ENCODE results near the gene SERPINB6. TPM values are rescaled to one million over a fixed set of nuclear protein-coding genes. Genes with fewer than 3 reads are reported as not detected.

Gene SERPINB6
- total and polyA plus RNA-seq, 9 of the 15 experiments (the other 6 are each of a cell fraction or from before 2014, with no cell fraction given) = 86.6 to 211 (median 143) TPM

DNA sequence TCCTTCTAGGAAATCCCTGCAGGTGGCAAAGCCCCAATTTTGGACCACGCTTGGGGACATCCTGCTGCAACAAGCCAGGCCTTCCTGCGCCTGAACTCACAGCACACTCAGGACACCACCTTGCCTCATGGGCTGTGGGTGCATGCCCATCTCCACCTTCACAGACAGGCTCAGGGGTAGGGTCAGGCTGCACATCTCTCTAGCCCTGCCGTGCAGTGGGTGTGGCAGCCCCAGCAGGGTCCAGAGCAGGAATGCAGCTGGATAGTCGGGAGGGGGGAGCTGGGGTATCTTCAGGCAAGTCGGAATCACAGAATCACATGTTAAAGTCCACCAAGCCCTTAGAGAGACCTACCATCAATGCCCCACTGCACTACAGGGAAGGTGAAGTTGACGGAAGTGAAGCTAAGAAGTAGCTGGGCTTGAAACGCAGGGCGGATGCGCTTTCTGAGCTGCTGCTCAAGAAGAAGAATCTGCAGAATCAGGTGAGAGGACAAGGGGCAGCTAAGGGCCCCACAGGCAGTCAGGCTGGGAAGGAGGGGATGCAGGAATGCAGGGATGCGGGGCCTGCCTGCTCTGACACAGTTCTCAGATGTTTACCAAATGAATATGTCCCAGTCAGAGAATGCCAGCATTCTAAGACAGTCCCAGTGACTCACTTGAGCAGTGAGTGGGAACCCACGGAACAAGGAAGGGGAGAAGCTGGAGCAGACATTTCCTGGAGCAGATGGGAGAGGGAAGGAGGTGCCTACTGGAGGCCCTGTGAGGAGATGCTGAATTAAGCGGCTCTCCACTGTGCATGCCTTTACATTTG is 11.3 kb downstream of the SERPINB6 start:
- H3K27ac ChIP-seq (ENCODE audit: extremely low read depth, low read depth, low read length) = no peak overlapping the region
- ChIA-PET CTCF (ENCODE audit: low intra/inter-chr PET ratio) (no interaction called here), POLR2A (interaction anchor here (0.5 to 1.5 kb wide), 7 partner anchors 10 to 118 kb away, joined by 3 to 8 read pairs (median 4); partner anchors contain the start of genes SERPINB1 and SERPINB9)
- TF ChIP-seq ZBTB7A (IDR thresholded peaks at IDR 0.05; ENCODE audit: borderline replicate concordance, control insufficient read depth, low read depth, low read length) (no peak), NR2F6 (CRISPR knock-in tag; IDR thresholded peaks at IDR 0.05) (no peak), SUPT5H (IDR thresholded peaks at IDR 0.05) (no peak), BACH1 (tag; IDR thresholded peaks at IDR 0.05) (no peak), NR2C2 (CRISPR knock-in tag; IDR thresholded peaks at IDR 0.05) (0 out of 2 replicates have a peak, but pooled peaks have one; percentile 29), NR2C2 (tag; IDR thresholded peaks at IDR 0.05) (no peak), POLR2G (IDR thresholded peaks at IDR 0.05; ENCODE audit: low read depth, low read length) (peak; percentile 25; the same call in 1 of the 2 replicates), MEF2D (tag; conservative IDR thresholded peaks at IDR 0.05; ENCODE audit: low read depth) (no peak)
- TF ChIP-seq, protein P1, sequence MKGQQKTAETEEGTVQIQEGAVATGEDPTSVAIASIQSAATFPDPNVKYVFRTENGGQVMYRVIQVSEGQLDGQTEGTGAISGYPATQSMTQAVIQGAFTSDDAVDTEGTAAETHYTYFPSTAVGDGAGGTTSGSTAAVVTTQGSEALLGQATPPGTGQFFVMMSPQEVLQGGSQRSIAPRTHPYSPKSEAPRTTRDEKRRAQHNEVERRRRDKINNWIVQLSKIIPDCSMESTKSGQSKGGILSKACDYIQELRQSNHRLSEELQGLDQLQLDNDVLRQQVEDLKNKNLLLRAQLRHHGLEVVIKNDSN (CRISPR knock-in tag; IDR thresholded peaks at IDR 0.05) = 0 out of 2 replicates have a peak, but pooled peaks have one; percentile 26
- TF ChIP-seq, protein P2, sequence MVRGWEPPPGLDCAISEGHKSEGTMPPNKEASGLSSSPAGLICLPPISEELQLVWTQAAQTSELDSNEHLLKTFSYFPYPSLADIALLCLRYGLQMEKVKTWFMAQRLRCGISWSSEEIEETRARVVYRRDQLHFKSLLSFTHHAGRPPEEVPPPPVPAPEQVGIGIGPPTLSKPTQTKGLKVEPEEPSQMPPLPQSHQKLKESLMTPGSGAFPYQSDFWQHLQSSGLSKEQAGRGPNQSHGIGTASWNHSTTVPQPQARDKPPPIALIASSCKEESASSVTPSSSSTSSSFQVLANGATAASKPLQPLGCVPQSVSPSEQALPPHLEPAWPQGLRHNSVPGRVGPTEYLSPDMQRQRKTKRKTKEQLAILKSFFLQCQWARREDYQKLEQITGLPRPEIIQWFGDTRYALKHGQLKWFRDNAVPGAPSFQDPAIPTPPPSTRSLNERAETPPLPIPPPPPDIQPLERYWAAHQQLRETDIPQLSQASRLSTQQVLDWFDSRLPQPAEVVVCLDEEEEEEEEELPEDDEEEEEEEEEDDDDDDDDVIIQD (CRISPR knock-in tag; IDR thresholded peaks at IDR 0.05) = no peak
- peaks cover 41% of the 10 kb centered on the region for H3K36me3 ChIP-seq (ENCODE audit: control insufficient read depth, insufficient read depth, low read length)
- DNase-seq (ENCODE audit: extremely low read depth in 1 of 4, low spot score in 3 of 4) (no peak), FAIRE-seq (no peak), ATAC-seq (no peak)
- no peaks in the 10 kb centered on the region for H3K9me3 ChIP-seq (replicated peaks; ENCODE audit: control insufficient read depth, insufficient read depth, low read depth, low read length)
- H3K9me1 ChIP-seq (ENCODE audit: control insufficient read depth, insufficient read depth, low read length) = no peaks in the 10 kb centered on the region
- H3K4me1 ChIP-seq (replicated peaks in 1 of 2; ENCODE audit: control insufficient read depth in 2 of 2, insufficient read depth in 2 of 2, low read length in 2 of 2) = peaks cover 33 to 35% of the 10 kb centered on the region in 2 experiments
- H2AFZ ChIP-seq (ENCODE audit: low read depth, low read length) = no peak overlapping the region
- WGBS (ENCODE audit: insufficient coverage, low coverage, missing lambda C conversion rate) = 80% methylated on average over 12 of the region's 12 CpGs
- H3K4me2 ChIP-seq (ENCODE audit: insufficient read depth, low read length) = no peak overlapping the region
- H3K79me2 ChIP-seq (ENCODE audit: control insufficient read depth, insufficient read depth, low read length) = peaks cover 62% of the 10 kb centered on the region
- no peaks in the 10 kb centered on the region for H4K20me1 ChIP-seq (replicated peaks; ENCODE audit: control insufficient read depth, insufficient read depth, low read length)
- no peak overlapping the region for H3K4me3 ChIP-seq
- no peaks in the 10 kb centered on the region for H3K27me3 ChIP-seq (ENCODE audit: control insufficient read depth in 2 of 2, insufficient read depth in 2 of 2, low read length in 2 of 2)
- no TSS peak for BruUV-seq (replicated peaks)
- intact Hi-C loops (cut with micrococcal nuclease) = no loop called here
- H3K9ac ChIP-seq (ENCODE audit: insufficient read depth in 1 of 2, low read depth in 2 of 2, low read length in 2 of 2) = peak overlapping the region in 1 of 2 experiments; percentile 79; a peak in 2 of 4 replicates
- in situ Hi-C loops (cut with MboI) = no loop called here

Data from K562 (cell line).